CD4-positive, alpha-beta T cell treated with Interleukin-6 at 100 ng/mL for 8 hours (primary cell): ENCODE data around the gene STKLD1.
"Not testable (repeated sequence)": the region's sequence is repeated elsewhere in the genome, so short reads cannot be mapped to it uniquely, and the experiment has no call there.

ENCODE experiments used
- DNase-seq: peaks from one replicate; pipeline ENCODE4 v3.0.0-alpha.2; 2020; ENCODE audit warnings: mixed read lengths, low spot score

The STKLD1 gene

DNA sequence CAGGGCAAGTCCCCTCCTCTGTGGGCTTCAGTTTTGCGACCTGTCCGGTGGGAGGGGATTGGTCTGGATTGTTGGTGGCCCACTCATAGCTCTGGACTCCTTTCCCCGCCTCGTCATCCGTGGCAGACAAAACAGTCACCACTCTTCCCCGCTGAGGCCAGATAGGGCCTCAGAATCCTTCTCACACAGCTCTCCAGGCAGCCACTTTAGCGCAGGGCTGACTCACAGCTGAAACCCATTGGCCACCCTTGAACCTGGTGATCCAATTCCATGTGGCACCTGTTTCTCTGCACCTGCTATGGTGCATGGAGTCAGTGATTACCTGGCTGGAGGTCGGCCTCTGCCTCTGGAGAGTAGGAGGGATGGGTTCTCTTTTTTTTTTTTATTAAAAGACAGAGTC lies 67.8 kb downstream of the STKLD1 start:
- no peak for DNase-seq

GRCh38 chr9:133445293-133445969 lies 69.3 kb downstream of the STKLD1 start:
- DNase-seq: no peak

- no peak for DNase-seq
Observed at GRCh38 chr9:133448487-133448972, 72.4 kb downstream of the STKLD1 start.

- DNase-seq: no peak
Observed at GRCh38 chr9:133449760-133450159, 73.6 kb downstream of the STKLD1 start.

- DNase-seq: not testable (repeated sequence)
Observed at GRCh38 chr9:133451865-133452264, 75.7 kb downstream of the STKLD1 start.

GRCh38 chr9:133452562-133452961 lies 76.4 kb downstream of the STKLD1 start:
- DNase-seq: no peak

DNA sequence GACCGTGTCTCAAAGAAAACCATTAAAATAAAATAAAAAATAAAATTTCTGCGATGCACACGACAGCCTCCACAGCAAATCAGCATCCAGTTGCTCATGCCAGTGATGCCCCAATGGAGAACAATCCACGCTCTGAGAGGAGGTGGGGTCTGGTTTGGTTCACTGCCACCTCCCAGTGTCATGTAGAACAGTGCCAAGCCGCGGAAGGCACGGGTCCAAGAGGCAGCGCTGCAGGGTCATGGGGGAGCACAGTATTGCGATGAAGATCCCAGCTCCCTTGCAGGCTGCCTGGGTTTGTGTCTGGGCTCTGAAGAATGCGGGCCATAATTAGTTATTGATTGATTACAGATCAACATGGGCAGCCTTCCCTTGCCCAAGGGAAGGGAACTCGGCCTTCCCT lies 77.5 kb downstream of the STKLD1 start:
- no peak for DNase-seq

GRCh38 chr9:133454325-133454724 lies 78.2 kb downstream of the STKLD1 start:
- DNase-seq: no peak

DNA sequence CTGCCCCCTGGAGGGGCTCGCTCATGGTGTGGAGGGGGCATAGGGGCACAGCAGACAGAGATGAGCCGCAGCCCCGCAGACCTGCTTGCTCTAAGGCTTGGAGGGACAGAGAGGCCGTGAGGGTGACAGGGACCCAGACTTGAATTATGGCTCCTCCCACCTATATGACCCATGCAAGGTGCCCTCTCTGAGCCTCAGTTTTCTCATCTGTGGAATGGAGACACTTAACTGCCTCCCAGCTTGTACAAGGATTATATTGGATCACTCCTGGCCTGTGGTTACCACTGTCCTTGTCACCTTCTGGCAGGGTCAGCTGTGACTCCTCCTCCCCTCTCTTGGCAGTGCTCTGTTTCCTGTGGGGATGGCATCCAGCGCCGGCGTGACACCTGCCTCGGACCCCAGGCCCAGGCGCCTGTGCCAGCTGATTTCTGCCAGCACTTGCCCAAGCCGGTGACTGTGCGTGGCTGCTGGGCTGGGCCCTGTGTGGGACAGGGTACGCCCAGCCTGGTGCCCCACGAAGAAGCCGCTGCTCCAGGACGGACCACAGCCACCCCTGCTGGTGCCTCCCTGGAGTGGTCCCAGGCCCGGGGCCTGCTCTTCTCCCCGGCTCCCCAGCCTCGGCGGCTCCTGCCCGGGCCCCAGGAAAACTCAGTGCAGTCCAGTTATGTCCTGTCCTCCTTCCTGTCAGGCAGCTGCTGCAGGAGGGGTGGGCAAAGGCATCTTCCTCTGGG lies 78.9 kb downstream of the STKLD1 start:
- DNase-seq: no peak
